Measurements from ENCODE around the gene IL22.

GRCh38 chr12:68221497-68221896, 31.9 kb downstream of the IL22 start:
- TF ChIP-seq CTBP1 (IDR thresholded peaks at IDR 0.05; ENCODE audit: borderline replicate concordance) (no peak), ZNF384 (IDR thresholded peaks at IDR 0.05) (no peak), ARNT (IDR thresholded peaks at IDR 0.05) (no peak), NFRKB (IDR thresholded peaks at IDR 0.05) (no peak), SUZ12 (IDR thresholded peaks at IDR 0.05) (no peak), SP1 (IDR thresholded peaks at IDR 0.05) (no peak), FOXA1 (IDR thresholded peaks at IDR 0.05) (no peak)

All from HEK293T (cell line).